Suppressor macrophage treated with lipopolysaccharide for 1 hour (primary cell): ENCODE data around the gene CDC42BPG.

Source experiments
- DNase-seq, 3 donors: peaks; one replicate each; pipeline ENCODE4 v3.0.0-alpha.2; 2020 to 2022

CDC42BPG gene

GRCh38 chr11:64803158-64803845 is 41.2 kb downstream of the CDC42BPG start, which contains the start of gene MAP4K2:
Gene MAP4K2 (minus strand): TSS chr11:64803214. CDS start chr11:64803149, 65 bp downstream.
- peak; percentile 87 to 98 (median 95) for DNase-seq

DNA sequence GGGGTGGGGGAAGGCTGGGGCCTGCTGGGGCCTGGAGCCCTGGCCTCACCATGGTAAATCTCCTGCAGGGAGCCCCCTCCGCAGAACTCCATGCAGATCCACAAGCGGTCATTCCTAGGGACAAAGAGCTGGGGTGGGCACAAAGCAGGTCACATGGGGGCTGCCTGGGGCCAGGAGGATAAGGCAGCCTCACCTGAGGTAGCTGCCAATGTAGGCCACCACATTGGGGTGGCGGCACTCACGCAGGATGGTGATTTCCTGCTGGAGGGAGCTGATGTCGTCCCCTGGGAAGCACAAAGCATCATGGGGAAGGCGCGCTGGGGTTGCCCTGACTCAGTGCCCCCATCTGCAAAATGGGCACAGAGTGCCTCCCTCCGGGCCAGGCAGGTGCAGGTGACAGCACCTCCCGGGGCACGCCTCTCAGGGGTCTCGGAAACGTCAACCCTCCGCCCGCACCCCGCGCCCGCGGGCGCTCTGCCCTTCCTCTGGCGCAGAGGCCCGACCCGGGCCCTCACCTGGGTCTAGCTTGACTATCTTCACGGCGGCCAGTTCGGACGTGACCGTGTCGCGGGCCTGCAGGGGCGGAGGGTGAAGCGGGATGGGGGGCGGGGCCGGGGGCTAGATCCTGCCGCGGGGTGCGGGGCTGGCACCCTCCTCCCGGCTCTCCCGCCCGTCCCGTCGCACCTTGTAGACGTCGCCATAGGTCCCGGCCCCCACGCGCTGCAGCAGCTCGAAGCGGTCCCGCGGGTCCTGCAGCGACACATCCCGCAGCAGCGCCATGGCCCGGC is 41.9 kb downstream of the CDC42BPG start:
- no peak for DNase-seq

DNA sequence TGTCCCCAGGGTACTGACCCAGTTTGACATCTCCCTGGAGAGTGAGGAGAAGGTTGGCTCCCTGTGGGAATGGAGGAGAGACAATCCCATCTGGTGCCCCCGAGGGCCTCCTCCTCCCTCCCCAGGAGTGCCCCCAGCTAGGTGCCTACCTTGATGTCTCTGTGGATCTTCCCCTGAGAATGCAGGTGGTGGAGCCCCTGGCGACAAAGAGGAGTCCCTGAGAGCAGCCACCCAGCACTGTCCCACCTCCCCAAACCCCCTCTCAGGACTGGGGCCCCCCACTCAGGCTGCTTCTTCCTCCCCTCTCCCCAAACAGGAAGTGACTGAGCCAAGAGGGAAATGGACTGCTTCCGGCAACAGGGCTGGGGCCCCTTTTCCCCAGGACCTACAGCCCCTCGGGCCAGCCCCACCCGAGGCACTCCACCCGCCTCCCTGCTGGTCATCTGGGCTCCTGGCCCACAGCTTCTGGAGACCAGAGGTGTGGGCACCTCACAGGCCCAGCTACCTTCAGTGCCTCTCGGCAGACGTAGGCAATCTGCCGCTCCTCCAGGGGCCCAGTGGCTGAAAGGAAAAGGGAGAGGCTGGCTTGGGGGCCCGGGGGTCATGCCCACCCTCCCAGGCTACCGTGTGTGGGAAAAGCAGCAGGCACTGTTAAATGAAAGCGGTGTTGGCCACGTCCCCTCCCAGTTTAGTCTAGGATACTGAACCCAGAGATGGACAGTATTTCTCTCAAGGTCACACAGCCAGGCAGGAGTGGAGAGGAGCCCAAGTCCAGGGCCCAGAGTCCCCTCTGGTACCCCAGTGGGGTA is 42.7 kb downstream of the CDC42BPG start:
- DNase-seq: peak in 1 of 3 donors; percentile 27

DNA sequence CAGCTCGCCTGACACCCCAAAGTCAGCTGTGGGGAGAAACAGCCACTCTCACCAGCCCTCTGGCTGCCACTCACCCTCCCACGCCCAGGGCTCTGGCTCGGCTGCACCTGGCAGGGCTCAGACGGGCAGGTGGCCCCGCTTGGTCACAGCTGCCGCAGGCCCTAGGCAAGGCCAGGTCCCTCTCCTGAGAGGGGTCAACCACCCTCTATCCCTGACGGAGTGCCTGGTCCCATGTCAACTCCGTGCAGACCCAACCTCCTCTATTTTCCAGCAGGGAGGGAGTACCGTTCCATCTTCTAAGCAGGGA is 43.3 kb downstream of the CDC42BPG start:
- DNase-seq: no peak

- DNase-seq: no peak
These were observed 43.9 kb downstream of the CDC42BPG start for GRCh38 chr11:64800303-64801157.

DNA sequence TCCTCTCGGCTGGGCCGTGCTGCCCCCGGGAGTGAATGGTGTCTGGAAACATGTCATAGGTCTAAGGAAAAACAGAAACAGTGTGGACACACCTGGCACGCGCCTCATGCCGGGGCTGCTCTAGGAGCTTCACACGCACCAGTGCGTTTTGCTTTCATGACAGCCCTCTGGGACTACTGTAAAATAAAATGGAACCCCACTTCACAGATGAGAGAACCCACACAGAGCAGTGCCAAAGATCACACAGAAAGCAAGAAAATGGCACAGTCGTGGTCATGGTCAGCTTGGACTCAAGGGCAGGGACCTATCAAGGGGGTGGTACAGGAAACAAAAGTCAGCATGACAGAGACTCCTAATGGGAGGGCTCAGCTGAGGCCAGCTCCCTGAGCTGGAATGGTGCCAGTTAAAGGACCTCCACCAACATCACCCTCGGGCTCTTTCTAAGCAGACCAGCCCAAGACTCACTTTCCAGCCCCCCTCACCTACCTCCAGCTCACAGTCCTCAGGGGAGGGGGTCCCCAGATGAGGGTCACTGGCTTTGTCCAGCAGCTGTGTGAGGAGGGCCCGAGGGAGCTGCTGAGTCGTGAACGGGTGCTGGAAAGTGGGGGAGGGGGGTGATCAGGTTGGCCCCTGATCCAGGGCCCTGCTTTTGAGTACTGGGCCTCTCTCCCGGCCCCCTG is 44.7 kb downstream of the CDC42BPG start:
- no peak for DNase-seq

GRCh38 chr11:64799256-64799622 is 45.2 kb downstream of the CDC42BPG start:
- DNase-seq: no peak

- no peak for DNase-seq
These were observed 47.5 kb downstream of the CDC42BPG start for GRCh38 chr11:64796757-64797541.

DNA sequence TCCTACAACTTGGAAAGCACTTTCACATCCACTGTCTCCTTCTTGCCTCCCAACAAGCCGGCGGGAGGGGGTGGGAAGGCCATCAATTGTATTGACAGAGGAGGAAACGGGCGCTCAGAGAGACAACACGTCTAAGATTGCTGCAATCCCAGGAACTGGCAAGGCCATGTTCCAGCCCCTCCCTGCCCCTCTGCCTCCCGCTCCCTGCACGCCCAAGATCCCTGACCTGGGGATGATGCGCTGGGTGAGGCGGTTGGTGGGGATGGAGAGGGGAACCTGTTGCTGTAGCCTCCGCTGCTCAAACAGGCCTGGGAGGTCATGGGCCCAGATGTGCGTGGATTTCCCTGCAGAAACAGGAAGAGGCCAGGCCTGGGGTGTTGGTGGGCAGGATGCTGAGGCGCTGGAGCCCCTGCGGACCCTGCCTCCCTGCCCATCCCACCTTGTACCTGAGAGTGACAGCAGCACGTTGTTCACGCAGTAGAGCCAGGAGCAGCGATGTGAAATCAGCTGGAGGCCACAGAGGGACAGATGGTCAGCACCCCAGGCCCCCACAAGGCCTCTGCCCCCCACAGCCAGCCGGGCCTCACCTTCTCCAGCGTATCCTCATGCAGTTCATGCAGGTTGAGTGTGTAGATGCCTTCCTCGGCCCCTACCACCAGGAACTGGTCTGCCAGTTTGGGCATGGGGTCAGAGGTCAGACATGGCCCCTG is 48.3 kb downstream of the CDC42BPG start:
- no peak for DNase-seq

DNA sequence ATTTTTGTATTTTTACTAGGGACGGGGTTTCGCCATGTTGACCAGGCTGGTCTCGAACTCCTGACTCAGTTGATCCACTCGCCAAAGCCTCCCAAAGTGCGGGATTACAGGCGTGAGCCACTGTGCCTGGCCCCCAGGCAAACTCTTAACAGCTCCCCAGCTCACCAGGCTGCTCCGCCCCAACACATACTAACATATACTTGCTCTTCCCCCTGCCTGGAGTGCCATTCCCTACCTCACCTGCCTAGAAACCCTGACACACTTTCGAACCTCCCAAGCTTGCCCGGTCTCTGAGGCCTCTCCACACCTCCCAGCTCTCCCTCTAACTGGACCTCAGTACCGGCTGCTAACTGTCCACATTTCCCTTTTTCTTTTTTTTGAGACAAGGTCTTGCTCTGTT is 49.9 kb downstream of the CDC42BPG start:
- no peak for DNase-seq

GRCh38 chr11:64793271-64794160 is 50.9 kb downstream of the CDC42BPG start:
- DNase-seq: no peak

DNA sequence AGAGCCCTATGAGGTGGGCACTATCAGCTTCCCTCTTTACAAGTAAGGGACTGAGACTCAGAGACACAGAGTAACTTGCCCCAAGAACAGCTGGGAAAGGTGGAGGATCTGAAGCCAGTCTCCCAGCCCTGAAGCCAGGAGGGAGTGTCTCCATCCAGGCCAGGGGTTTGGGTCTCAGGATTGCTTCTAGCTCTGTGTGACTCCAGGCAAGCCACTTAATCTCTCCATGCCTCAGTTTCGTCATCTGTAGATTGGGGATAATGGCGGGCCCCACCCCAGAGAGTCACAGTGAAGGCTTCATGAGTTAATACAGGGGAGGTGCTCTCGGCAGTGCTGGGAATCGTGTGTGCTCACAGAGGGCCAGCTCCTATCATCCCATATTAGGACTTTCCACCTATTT is 52.0 kb downstream of the CDC42BPG start:
- DNase-seq: no peak

GRCh38 chr11:64791781-64792291 is 52.6 kb downstream of the CDC42BPG start:
- no peak for DNase-seq

- no peak for DNase-seq
These were observed 54.0 kb downstream of the CDC42BPG start for GRCh38 chr11:64790205-64791095.

DNA sequence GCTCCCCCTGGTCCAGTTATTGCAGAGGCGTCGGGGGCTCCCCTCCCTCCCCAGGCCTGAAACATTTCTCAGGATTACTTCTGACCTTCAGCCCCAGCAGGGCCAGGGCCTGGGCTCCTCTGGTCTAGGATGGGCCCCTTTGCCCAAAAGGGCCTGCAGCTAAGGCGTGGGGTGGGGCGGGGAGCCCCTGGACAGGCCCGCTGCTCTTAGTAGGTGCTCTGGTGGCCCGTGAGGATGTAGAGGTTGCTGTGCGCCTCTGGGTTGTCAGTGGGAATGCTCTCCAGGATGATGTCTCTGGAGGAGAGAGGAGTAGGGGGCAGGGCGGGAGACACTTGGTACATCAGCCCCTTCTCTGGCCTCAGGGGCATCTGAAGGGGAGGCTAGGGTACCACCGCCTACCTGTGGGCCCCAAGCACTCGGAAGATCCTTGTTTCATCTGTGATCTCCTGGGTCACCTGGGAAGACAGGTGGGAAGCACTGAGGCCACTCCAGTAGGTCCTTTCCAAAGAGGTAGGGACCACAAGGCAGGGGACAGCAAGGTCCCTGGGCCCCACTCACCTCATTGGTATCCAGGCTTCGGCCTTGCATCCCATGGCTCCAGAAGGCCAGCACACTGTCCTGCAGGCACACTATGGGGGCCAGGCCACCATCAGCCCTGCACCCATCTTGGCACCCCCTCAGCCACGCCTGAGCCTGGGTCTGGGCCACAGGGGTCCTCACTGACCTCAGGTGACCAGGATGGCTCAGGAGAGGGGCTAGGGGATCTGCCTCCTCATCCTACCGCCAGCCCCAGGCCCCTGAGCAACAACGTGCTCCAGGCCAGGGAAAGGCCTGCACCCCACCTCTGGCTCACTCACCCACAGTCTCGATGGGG is 54.9 kb downstream of the CDC42BPG start:
- no peak for DNase-seq

DNA sequence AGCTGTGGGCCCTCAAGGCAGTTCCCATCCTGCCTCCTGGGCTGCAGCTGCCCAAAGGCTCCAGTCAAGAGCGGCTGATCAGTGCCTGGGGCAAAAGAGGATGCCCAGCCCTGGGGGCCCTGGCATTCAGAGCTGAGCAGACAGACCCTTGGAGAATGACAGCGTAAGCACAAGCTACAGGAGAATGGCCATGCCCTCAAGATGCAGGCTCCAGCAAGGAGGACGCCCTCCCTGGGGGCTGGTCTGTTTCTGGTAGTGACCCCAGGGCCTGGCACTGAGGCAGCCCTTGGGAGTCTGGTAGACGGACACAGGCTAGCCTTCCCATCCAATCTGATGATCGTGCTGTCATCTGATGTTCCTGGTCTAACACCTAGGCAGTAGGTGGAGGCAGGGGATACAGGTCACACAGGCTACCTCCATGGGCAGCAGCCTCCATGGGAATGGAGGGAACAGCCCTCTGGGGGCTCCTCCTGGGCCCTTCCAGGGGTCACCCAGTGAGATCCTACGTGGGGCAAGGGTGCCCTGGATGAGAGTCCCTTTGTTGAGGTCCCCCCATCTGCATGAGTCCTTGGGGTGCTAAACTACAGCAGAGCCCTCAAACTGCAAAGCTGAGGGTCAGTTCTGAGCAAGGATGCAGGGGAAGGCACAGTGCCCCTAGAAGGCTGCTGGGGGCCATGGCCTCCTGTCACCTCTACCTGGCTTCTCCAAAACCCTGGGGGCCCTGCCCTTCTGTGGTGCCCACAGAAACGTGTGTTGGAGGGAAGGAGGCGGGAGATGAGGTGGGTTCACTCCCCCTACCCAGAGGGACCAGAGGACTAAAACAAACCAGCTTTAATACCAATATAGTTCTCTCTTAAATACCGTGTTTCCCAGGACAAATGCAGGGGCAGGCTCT is 55.9 kb downstream of the CDC42BPG start:
- DNase-seq: no peak
